Testis (tissue), 3 donors: ENCODE measurements around the gene ACTA2. TPM values are rescaled to one million over a fixed set of nuclear protein-coding genes. Genes with fewer than 3 reads are reported as not detected.

ENCODE experiments used
- DNase-seq: peaks from one replicate; pipeline ENCODE4 v3.0.0-alpha.2; 2019
- H3K27ac ChIP-seq, 2 donors: fragments of 200-600 bp; sonication (generic); one replicate each; pipeline ENCODE4 v1.5.1; 2019
- H3K27me3 ChIP-seq: fragments of 200-600 bp; sonication (generic); one replicate; pipeline ENCODE4 v1.5.1; 2019
- H3K36me3 ChIP-seq: fragments of 200-600 bp; sonication (generic); one replicate; pipeline ENCODE4 v1.5.1; 2017; ENCODE audit warnings: low read depth; ENCODE audit errors: missing control alignments
- H3K4me1 ChIP-seq: fragments of 200-600 bp; sonication (generic); one replicate; pipeline ENCODE4 v1.5.1; 2019
- H3K4me3 ChIP-seq, 2 donors: fragments of 200-600 bp; sonication (generic); one replicate each; pipeline ENCODE4 v1.5.1; 2017 to 2019
- H3K9me3 ChIP-seq: fragments of 200-600 bp; sonication (generic); one replicate; pipeline ENCODE4 v1.5.1; 2017
- POLR2A ChIP-seq: fragments of 450-650 bp; IDR thresholded peaks from one replicate; pipeline ENCODE4 v1.6.1; 2017; ENCODE audit warnings: antibody characterized with exemption, mild to moderate bottlenecking, moderate library complexity
- WGBS, 2 donors: methylation state at CpG; one replicate each; pipeline ENCODE4 v1.1.5; 2018; 5-methylcytosine and 5-hydroxymethylcytosine counted together
- intact Hi-C: fragments of 100-400 bp; cut with DNase I; formaldehyde crosslinking; loops from one replicate; pipeline ENCODE4 v1.15.1; 2023; ENCODE audit warnings: low total_unique reads
- polyA plus RNA-seq: library from polyadenylated mRNA; stranded (reverse); fragments of 350-450 nt; fragmentation: Illumina TruSeq; extraction: RNeasy Lipid Tissue Mini Kit (QIAGEN cat#74804); gene quantifications from one replicate; pipeline ENCODE4 v1.2.3, GENCODE V29; 2014; ENCODE audit warnings: low read depth, low replicate concordance; ENCODE audit not compliant: insufficient read depth
- total RNA-seq, 2 donors: library from RNA; depleted of rRNA; stranded (reverse); fragments of >200 nt; gene quantifications; one replicate each; pipeline ENCODE4 v1.2.3, GENCODE V29; 2016
- TF ChIP-seq, protein P1 (sequence below), 3 experiments: fragments of 450-650 bp in 2 of 3; fragments of 200-600 bp in 1 of 3; sonication (generic) in 1 of 3; IDR thresholded peaks; one replicate each; pipeline ENCODE4 v1.5.1; 2016 to 2019; ENCODE audit warnings: antibody characterized with exemption in 3 of 3, mild to moderate bottlenecking in 2 of 3, moderate library complexity in 1 of 3

Gene ACTA2
- total and polyA plus RNA-seq, 3 donors from 2014 or later, result 398 to 939 (median 527) TPM

DNA sequence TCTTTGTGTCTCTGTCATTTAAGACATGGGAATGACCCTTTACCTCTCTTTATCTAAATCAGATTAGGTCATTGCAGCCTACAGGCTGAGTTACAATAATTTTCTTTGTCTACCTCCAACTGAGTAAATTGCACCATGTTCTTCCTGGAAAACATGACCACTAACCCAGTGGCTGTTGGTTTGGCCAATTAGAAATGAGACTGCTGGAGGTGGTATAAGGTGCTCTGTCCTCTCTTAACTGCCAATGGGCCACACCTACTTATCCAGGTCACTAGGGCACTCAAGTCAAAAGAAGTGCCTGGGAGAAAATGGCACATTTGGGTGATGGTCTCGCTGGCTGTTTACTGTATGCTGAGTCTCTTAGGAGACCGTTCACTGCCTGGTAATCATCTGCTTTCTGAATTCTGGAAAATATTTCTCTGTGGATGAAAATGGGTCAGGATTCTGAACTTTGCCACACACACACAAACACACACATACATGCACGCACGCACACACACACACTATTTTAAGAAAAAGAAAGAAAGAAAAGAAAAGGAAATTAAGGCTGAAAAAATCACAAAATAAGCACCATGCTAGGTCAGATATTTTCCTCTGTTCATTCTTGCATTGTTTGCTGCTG is 56.1 kb downstream of the ACTA2 start:
- Histone ChIP-seq H3K4me1 (peaks cover 4% of the 10 kb centered on the region), H3K27me3 (no peaks in the 10 kb centered on the region), H3K36me3 (no peaks in the 10 kb centered on the region), H3K4me3 (no peak overlapping the region), H3K27ac (peak overlapping the region in 1 of 2 donors; percentile 67), H3K9me3 (no peaks in the 10 kb centered on the region)
- TF ChIP-seq, protein P1, sequence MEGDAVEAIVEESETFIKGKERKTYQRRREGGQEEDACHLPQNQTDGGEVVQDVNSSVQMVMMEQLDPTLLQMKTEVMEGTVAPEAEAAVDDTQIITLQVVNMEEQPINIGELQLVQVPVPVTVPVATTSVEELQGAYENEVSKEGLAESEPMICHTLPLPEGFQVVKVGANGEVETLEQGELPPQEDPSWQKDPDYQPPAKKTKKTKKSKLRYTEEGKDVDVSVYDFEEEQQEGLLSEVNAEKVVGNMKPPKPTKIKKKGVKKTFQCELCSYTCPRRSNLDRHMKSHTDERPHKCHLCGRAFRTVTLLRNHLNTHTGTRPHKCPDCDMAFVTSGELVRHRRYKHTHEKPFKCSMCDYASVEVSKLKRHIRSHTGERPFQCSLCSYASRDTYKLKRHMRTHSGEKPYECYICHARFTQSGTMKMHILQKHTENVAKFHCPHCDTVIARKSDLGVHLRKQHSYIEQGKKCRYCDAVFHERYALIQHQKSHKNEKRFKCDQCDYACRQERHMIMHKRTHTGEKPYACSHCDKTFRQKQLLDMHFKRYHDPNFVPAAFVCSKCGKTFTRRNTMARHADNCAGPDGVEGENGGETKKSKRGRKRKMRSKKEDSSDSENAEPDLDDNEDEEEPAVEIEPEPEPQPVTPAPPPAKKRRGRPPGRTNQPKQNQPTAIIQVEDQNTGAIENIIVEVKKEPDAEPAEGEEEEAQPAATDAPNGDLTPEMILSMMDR (IDR thresholded peaks at IDR 0.05), result no peak
- no peak for TF ChIP-seq POLR2A
- intact Hi-C loops, result no loop called here
- WGBS, 2 donors, result 41 to 67% methylated on average over 4 of the region's 4 CpGs
- no peak for DNase-seq

DNA sequence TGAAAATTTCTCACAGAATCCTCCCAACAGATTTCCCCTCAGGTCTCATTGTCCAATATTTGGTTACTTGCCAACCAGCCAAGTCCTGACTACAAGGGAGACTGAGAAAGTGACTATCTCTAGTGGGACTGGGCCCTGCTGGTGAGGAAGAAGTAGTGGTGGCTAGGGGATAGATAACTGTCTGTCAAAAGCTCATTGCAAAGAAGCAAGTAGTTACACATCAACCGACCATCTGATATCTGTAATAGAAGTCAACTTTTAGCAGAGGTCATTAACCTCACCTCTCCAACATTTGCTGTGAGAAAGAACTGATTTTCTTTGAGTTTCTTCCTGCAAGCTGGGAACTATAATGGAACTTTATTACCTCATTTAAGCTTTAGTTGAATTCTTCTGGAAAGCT is 57.3 kb downstream of the ACTA2 start:
- H3K27me3 ChIP-seq, result no peaks in the 10 kb centered on the region
- intact Hi-C loops, result no loop called here
- no peaks in the 10 kb centered on the region for H3K9me3 ChIP-seq
- H3K27ac ChIP-seq, result no peak overlapping the region
- no peak overlapping the region for H3K4me3 ChIP-seq
- 71 to 75% methylated on average over 1 of the region's 1 CpG for WGBS, 2 donors
- no peak for DNase-seq
- TF ChIP-seq, protein P1 (IDR thresholded peaks at IDR 0.05), result no peak
- no peak for TF ChIP-seq POLR2A
- H3K4me1 ChIP-seq, result peaks cover 4% of the 10 kb centered on the region
- H3K36me3 ChIP-seq, result no peaks in the 10 kb centered on the region

GRCh38 chr10:88893611-88894010 is 59.0 kb downstream of the ACTA2 start:
- intact Hi-C loops, result no loop called here
- no peak for DNase-seq
- Histone ChIP-seq H3K36me3 (no peaks in the 10 kb centered on the region), H3K27ac (no peak overlapping the region), H3K9me3 (no peaks in the 10 kb centered on the region), H3K4me1 (peaks cover 4% of the 10 kb centered on the region), H3K27me3 (no peaks in the 10 kb centered on the region), H3K4me3 (no peak overlapping the region)
- WGBS, 2 donors, result 71 to 74% methylated on average over 3 of the region's 3 CpGs
- TF ChIP-seq POLR2A, result no peak
- TF ChIP-seq, protein P1 (IDR thresholded peaks at IDR 0.05), result no peak

GRCh38 chr10:88892222-88892967 is 60.2 kb downstream of the ACTA2 start:
- Histone ChIP-seq H3K9me3 (no peaks in the 10 kb centered on the region), H3K4me3 (no peak overlapping the region), H3K27ac (no peak overlapping the region), H3K36me3 (no peaks in the 10 kb centered on the region), H3K4me1 (peaks cover 4% of the 10 kb centered on the region), H3K27me3 (no peaks in the 10 kb centered on the region)
- no peak for TF ChIP-seq POLR2A
- TF ChIP-seq, protein P1 (IDR thresholded peaks at IDR 0.05), result no peak
- intact Hi-C loops, result no loop called here
- no peak for DNase-seq
- 25 to 100% methylated on average over 2 of the region's 2 CpGs for WGBS, 2 donors
